CD4-positive, alpha-beta T cell treated with Interferon gamma for 1 hour (primary cell): ENCODE results near the gene CAMK2G.
"Not testable (repeated sequence)": the region's sequence is repeated elsewhere in the genome, so short reads cannot be mapped to it uniquely, and the experiment has no call there.

ENCODE experiments used
- DNase-seq: peaks from one replicate; pipeline ENCODE4 v3.0.0-alpha.2; 2020

Gene CAMK2G

DNA sequence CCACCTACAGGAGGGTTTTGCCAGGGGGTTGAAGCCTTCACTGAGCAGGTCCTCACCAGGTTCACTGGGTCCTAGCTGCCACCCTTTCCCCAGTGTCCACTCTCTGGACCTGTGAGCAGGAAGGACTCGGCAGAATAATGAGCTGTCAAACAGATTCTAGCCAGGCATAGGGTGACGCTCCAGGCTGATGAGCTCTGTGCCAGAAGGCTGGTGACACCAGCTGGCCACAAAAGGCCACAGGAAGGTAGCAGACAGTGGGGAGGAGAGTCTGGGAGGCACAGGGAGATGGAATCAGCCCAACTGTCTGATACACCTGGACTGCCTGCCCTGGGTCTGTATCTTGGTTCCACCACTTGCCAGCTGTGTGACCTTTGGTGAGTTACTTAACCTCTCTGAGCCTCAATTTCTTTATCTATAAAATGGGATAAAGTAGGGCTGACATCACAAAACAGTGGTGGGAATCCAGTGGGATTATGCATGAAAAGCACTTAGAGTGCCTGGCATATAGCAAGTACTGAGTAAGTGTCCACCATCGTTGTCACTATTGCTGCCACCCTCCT is 36.3 kb downstream of the CAMK2G start:
- no peak for DNase-seq

DNA sequence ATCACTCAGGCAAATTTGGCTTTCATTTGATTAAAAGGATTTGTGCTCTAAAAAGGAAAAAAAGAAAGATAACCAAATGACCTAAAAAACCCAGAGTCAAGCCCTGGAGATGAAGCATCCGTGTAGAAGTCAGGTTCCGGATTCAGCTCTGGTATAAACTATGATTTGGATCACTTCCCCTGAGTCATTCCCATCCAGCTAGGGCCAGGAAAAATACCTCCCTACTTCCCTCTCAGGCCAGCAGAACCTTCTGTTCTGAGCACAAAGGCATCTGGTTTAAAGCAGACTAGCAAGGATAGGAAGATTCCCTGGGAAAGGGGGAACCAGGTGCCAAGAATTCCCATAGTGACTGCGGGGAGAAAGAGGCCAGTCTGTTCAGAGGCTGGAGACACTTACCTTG is 37.3 kb downstream of the CAMK2G start:
- no peak for DNase-seq

DNA sequence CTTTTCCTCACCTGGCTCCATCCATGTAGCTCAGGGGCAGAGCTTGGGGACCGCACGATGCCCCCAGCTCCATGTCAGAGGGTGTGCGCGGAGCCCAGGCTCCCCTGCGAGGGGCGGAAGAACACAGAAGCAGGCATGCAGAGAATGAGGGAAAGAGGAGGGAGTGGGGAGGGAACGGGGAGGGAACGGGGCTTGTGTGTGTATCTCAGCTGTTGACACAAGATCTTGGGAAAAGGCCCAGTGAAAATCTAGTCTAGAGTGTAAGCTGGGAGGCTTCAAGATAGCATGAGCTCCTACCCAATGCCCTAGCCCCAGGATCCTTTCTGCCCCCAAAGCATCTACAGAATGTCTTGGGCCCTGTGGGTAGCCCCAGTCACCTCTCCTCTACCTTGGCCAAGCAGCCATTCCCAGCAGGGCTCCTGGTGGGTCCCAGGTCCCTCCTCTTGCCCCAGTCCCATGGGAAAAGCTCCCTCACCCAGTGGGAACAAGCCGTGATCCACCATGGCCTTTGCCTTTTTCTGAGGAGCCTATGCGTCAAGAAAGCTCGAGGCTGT is 37.9 kb downstream of the CAMK2G start:
- DNase-seq, result no peak

DNA sequence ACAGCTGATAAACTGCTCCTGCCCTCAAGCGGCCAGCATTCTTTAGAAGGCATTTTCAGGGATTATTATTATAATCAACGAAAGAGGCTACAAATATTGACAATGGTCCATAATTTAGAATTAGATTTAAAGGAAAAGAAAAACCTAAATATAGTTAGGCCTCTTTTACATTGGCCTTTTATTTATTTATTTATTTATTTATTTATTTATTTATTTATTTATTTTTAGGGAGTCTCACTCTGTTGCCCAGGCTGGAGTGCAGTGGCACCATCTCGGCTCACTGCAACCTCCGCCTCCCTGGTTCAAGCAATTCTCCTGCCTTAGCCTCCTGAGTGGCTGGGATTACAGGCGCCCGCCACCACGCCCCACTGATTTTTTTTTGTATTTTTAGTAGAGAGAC is 45.3 kb downstream of the CAMK2G start:
- not testable (repeated sequence) for DNase-seq

- DNase-seq, result no peak
Measured at GRCh38 chr10:73828161-73828560, 46.2 kb downstream of the CAMK2G start.

DNA sequence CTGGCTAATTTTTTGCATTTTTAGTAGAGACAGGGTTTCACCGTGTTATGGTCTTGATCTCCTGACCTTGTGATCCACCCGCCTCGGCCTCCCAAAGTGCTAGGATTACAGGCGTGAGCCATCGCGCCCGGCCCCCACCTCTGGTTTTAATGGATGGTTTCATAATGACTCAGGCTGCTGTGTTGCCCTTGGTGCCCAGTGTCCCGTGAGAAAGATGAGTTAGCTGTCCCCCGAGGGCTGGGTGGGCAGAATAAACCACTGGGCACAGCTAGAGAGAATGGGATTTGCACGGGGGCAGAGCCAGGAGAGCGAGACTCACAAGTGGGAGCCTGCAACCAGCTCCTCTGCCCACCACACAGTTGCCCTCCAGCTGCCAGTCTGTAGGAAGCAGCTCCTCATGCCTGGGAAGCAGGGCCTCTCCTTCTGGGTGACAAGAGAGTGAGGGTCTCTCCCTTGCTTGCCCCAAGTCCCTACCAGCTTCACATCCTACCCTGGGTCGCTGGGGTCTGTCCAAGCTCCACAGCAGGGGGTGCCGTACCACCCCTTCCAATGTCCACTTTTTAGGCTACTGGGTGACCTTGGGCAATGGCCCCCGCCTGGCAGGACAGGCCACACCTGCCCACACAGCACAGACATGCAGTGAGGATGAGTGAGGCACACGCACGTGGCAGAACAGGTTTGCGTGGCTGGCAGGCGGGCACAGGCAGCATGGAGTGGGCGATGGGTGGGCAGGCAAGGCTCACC is 46.8 kb downstream of the CAMK2G start:
- DNase-seq, result no peak

DNA sequence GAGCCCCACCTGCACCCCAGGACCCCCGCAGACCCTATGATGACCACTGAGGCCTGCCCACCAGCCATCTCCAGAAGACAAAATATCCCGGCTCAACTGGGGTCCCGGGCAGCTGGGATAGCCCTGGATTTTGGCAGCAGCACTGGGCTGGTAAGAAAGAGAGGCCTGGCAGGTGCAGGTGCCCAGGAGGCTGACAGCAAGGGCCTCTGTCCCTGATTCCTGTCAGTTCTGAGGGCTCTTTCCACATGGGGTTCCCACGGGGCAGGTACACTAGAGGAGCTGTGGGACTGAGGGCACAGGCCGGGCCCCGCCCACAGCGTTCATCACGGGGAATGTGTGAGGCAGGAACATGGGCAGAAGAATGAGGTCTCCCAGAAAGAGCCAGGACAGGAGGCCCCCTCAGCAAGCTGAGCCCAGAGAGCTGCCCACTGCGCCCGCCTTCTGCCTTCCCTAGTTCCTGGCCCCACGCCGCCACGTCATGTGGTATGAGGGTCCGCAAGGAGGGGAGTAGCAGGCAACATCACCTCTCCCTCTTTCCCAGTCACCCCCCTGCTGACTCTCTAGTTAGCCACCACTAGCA is 50.1 kb downstream of the CAMK2G start:
- DNase-seq, result no peak

GRCh38 chr10:73823391-73823790 is 51.0 kb downstream of the CAMK2G start:
- no peak for DNase-seq

GRCh38 chr10:73819513-73820093 is 54.8 kb downstream of the CAMK2G start:
- no peak for DNase-seq

DNA sequence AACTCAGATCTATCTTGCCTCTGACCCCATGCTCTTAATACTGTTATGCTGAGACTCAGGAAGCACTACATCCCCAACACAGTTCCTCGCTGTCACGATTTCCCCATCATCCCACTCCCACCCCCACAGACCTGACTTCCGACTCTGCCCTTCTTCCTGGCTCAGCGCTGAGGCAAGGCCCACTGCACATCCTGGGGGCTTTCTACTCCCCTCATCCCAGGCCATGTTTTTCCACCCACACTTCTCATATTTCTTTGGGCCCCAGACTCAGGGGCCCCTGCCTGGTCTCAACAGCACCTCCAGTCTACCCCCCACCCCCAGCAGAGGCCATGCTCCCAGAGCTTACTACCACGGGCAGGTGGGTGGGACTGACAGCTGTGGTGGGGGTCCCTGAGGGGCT is 55.3 kb downstream of the CAMK2G start:
- no peak for DNase-seq

DNA sequence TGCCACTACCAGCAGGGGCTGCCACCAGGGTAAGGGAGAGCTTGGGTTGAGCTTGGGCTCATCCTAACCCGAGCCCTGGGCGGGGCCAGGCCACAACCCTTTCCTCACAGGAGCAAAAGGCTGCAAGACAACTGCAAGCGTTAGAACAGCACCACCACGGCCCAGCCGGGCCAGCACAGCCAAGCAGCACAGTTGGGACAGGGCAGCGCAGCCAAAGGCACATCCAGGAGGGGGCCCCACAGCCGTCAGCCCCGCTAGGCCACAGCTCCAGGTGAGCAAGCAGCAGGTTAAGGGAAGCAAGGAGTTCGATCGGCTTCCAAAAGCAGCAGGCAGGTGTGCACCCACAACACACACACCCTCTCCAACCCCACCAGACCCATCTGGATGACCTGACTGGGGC is 56.0 kb downstream of the CAMK2G start:
- DNase-seq, result no peak

DNA sequence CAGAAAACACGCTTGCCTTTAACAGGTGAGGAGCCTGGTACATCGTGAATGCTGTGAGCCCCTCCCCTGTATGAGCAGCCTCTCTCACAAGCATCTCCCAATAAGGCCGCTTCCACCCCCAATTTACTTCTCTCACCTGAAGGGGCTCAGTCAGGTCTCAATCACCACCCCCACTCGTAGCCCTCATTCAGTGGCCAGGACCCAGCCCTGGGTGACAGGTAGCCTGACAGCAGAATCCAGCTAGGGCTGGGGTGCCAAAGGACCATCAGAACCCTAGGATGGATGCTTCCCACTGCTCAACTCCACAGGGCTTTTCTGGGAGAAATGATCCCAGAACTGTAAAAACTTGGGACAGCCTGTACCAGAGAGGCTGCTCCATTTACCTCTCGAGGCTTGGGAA is 56.5 kb downstream of the CAMK2G start:
- no peak for DNase-seq

GRCh38 chr10:73816917-73817729 is 57.2 kb downstream of the CAMK2G start:
- no peak for DNase-seq

- DNase-seq, result no peak
Measured at GRCh38 chr10:73815719-73816030, 58.7 kb downstream of the CAMK2G start.

GRCh38 chr10:73814896-73815718 is 59.2 kb downstream of the CAMK2G start:
- no peak for DNase-seq

DNA sequence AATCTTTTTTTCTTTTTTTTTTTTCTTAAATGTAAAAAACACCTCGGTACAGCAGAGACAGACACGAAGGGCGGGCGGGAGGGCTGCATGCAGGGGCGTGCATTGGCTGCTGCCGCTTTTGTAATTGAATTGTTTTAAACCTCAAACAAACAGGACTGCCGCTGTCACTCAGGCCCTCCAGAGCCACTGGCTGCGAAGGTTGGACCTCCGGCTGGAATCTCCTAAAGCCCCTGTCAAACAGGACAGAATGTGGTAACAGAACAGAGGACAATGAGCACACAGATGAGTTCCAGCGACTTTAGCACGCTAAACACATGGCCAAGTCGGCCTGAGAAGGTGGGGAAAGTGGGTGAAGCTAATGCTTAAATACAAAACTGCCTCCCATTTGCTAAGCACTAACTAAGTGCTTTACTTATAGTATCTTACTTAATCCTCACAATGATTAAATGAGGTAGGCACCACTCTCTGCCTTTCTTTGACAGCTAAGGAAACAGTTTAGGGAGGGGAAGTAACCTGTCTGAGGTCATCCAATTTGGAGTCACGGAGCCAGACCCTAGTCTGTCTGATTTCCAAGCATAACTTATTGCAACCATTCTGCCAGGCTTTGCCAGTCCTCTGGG is 60.0 kb downstream of the CAMK2G start:
- no peak for DNase-seq

DNA sequence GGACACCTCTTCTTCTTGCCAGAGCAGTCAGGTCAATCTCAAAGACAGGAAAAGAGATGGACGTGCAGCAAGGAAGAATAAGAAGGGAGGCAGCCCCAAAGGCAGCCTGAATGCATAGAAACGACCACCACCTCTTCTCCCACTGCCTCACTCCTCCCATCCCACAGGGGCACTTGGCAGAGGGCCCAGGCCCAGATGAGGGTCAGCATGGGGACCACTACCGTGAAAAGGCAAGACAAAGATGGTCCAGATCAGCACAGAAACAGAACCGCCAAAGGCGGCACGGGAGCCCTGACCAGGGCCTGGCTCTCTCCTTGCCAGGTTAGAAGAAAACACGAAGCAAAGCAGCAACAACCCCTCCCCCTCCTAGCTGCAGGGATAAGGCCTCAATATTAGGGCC is 61.0 kb downstream of the CAMK2G start:
- no peak for DNase-seq

GRCh38 chr10:73812657-73813056 is 61.7 kb downstream of the CAMK2G start:
- no peak for DNase-seq

DNA sequence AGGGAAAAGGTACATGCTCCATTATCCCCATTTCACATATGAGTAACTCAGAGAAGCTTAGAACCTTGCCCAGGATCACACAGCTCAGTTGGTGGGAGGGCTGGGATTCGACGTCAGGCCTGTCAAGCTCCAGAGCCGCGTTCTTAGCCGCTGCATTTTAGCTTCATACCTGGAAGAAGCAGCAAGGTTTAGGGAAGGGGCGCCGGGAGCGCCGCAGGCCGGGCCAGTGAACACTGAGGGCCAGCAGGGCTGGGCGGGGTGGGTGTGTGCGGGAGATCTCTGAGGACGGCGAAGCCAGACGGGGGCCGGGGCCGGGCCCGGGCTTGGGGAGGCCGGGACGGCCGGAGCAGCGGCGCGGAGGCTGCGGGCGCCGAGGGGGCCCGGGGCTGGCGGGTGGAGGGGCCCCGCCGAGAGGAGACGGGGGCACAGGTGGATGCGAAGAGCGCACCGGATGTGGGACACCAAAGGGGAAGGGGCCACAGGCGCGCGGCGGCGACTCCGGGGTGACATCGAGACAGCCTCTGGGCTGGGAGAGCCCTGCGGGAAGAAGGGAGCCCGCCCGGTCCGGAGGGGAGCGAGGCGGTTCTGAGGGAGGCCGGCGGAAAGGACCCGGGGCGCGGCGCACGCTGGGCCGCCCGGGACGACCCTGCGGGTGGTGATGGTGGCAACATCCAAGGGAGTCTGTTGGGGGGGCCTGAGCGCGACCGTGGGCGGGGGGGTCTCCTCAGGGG is 63.5 kb downstream of the CAMK2G start:
- DNase-seq, result peak; percentile 69

DNA sequence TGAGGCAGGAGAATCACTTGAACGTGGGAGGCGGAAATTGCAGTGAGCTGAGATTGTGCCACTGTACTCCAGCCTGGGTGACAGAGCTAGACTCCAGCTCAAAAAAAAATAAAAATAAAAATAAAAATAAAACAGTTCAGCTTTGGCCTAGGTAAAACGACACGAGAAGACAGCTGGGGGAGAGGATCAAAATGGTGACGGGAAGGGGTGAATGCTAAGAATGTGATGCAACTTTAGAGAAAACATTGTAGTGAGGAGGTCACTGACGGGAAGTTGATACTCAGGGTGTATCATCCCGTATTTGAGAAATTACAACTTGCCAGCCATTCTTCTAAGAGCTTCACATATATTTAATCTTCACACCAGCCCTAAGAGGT is 64.0 kb downstream of the CAMK2G start:
- DNase-seq, result no peak
